MM.1S (cell line): Measurements from ENCODE around the gene NAGPA.

Experiments
- DNase-seq: peaks from one replicate; pipeline ENCODE4 v3.0.0-alpha.2; 2015
- H2AFZ ChIP-seq: fragments of 300-600 bp; sonication (generic); 2 replicates; pipeline ENCODE4 v1.6.0; 2016; ENCODE audit warnings: antibody characterized with exemption, low read length
- H3F3A ChIP-seq: fragments of 300-600 bp; sonication (generic); 2 replicates; pipeline ENCODE4 v1.6.1; 2016; ENCODE audit warnings: mild to moderate bottlenecking, antibody characterized with exemption, low read length, moderate library complexity, mixed read lengths; ENCODE audit not compliant: insufficient read depth
- H3K27ac ChIP-seq: fragments of 300-600 bp; sonication (generic); 2 replicates; pipeline ENCODE4 v1.5.1; 2016; ENCODE audit warnings: mild to moderate bottlenecking, low read length
- H3K27me3 ChIP-seq: fragments of 300-600 bp; sonication (generic); replicated peaks from 2 replicates; pipeline ENCODE4 v1.6.0; 2016; ENCODE audit warnings: low read length; ENCODE audit not compliant: insufficient read depth
- H3K36me3 ChIP-seq: fragments of 300-600 bp; sonication (generic); replicated peaks from 2 replicates; pipeline ENCODE4 v1.6.1; 2016; ENCODE audit warnings: mild to moderate bottlenecking, low read length, mixed read lengths; ENCODE audit not compliant: insufficient read depth
- H3K4me1 ChIP-seq: fragments of 300-600 bp; sonication (generic); 2 replicates; pipeline ENCODE4 v1.6.1; 2016; ENCODE audit warnings: low read length, mixed read lengths
- H3K4me2 ChIP-seq: fragments of 300-600 bp; sonication (generic); 2 replicates; pipeline ENCODE4 v1.6.0; 2016; ENCODE audit warnings: low read depth, low read length
- H3K4me3 ChIP-seq: fragments of 300-600 bp; sonication (generic); 2 replicates; pipeline ENCODE4 v1.5.1; 2016; ENCODE audit warnings: low read length, mixed read lengths
- H3K79me2 ChIP-seq: fragments of 300-600 bp; sonication (generic); 2 replicates; pipeline ENCODE4 v1.6.1; 2016; ENCODE audit warnings: mixed run types, low read length, mixed read lengths
- H3K9ac ChIP-seq: fragments of 300-600 bp; sonication (generic); 2 replicates; pipeline ENCODE4 v1.6.1; 2016; ENCODE audit warnings: low read length, mixed read lengths
- H3K9me2 ChIP-seq: fragments of 300-600 bp; sonication (generic); replicated peaks from 2 replicates; pipeline ENCODE4 v1.6.1; 2016; ENCODE audit warnings: mild to moderate bottlenecking, low read length, mixed read lengths; ENCODE audit not compliant: insufficient read depth
- H3K9me3 ChIP-seq: fragments of 300-600 bp; sonication (generic); replicated peaks from 2 replicates; pipeline ENCODE4 v1.6.1; 2016; ENCODE audit warnings: mild to moderate bottlenecking, low read length, mixed read lengths; ENCODE audit not compliant: insufficient read depth
- H4K20me1 ChIP-seq: fragments of 300-600 bp; sonication (generic); 2 replicates; pipeline ENCODE4 v1.6.1; 2016; ENCODE audit warnings: mild to moderate bottlenecking, low read length, moderate library complexity, mixed read lengths; ENCODE audit not compliant: insufficient read depth
- EZH2 ChIP-seq: fragments of 300-600 bp; sonication (generic); optimal IDR thresholded peaks from 2 replicates; pipeline ENCODE3; 2017; ENCODE audit warnings: low read depth, mild to moderate bottlenecking, antibody characterized with exemption, low read length, mixed read lengths
- EZH2phosphoT487 ChIP-seq: fragments of 300-600 bp; sonication (generic); IDR thresholded peaks from 2 replicates; pipeline ENCODE4 v1.6.1; 2018; ENCODE audit warnings: antibody characterized with exemption, low read length
- TF ChIP-seq, protein P1 (sequence below): fragments of 300-600 bp; sonication (generic); IDR thresholded peaks from 2 replicates; pipeline ENCODE4 v1.5.1; 2016; ENCODE audit warnings: antibody characterized with exemption, low read length, mixed read lengths

NAGPA gene

DNA sequence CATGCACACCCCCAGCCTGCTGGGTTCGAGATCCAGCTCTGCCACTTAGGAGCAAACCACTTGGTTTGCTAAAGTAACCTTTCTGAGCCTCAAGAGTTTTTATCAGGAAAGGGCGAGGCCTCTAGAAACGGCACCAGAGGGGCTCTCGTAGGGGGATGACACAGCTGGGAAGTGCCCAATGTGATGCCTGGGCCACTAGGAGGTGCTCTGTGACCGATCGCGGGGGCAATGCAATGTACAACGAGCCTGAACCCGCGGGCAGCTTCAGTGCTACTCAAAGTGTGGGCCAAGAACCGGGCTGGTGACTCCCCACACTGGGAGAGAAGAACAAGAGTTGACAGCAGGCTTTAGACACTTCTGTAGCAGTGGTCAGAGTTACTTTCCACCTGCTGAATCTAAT is 22.6 kb upstream of the NAGPA start:
- Histone ChIP-seq H3K79me2 (no peaks in the 10 kb centered on the region), H3F3A (no peaks in the 10 kb centered on the region), H3K9me3 (no peaks in the 10 kb centered on the region), H3K27ac (no peak overlapping the region), H3K4me1 (no peaks in the 10 kb centered on the region), H3K4me2 (no peak overlapping the region), H3K9me2 (no peaks in the 10 kb centered on the region), H3K4me3 (no peak overlapping the region), H4K20me1 (no peaks in the 10 kb centered on the region), H3K36me3 (no peaks in the 10 kb centered on the region), H3K9ac (no peak overlapping the region), H3K27me3 (peaks cover 18% of the 10 kb centered on the region), H2AFZ (no peak overlapping the region)
- TF ChIP-seq, protein P1, sequence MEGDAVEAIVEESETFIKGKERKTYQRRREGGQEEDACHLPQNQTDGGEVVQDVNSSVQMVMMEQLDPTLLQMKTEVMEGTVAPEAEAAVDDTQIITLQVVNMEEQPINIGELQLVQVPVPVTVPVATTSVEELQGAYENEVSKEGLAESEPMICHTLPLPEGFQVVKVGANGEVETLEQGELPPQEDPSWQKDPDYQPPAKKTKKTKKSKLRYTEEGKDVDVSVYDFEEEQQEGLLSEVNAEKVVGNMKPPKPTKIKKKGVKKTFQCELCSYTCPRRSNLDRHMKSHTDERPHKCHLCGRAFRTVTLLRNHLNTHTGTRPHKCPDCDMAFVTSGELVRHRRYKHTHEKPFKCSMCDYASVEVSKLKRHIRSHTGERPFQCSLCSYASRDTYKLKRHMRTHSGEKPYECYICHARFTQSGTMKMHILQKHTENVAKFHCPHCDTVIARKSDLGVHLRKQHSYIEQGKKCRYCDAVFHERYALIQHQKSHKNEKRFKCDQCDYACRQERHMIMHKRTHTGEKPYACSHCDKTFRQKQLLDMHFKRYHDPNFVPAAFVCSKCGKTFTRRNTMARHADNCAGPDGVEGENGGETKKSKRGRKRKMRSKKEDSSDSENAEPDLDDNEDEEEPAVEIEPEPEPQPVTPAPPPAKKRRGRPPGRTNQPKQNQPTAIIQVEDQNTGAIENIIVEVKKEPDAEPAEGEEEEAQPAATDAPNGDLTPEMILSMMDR: peak; percentile 48
- TF ChIP-seq EZH2phosphoT487: no peak
- peak; percentile 24 for DNase-seq

- no peak for DNase-seq
- no peak overlapping the region for H3K27ac ChIP-seq
- H3K4me2 ChIP-seq: no peak overlapping the region
These were observed 21.4 kb upstream of the NAGPA start for GRCh38 chr16:5054876-5055865.

GRCh38 chr16:5046914-5047313 is 13.2 kb upstream of the NAGPA start:
- Histone ChIP-seq H3K36me3 (no peaks in the 10 kb centered on the region), H3F3A (peaks cover 4% of the 10 kb centered on the region; the same call in 1 of the 2 replicates), H3K9ac (no peak overlapping the region), H4K20me1 (no peaks in the 10 kb centered on the region), H3K27ac (no peak overlapping the region), H3K4me2 (no peak overlapping the region), H3K9me2 (no peaks in the 10 kb centered on the region), H3K27me3 (peaks cover 22% of the 10 kb centered on the region), H3K4me3 (no peak overlapping the region), H3K79me2 (no peaks in the 10 kb centered on the region), H2AFZ (no peak overlapping the region), H3K4me1 (peaks cover 10% of the 10 kb centered on the region), H3K9me3 (no peaks in the 10 kb centered on the region)
- no peak for DNase-seq
- TF ChIP-seq, protein P1: no peak
- no peak for TF ChIP-seq EZH2phosphoT487
- no peak for TF ChIP-seq EZH2

More at GRCh38 chr16:5054876-5055865, 21.4 kb upstream of the NAGPA start:
- H3K4me3 ChIP-seq: no peak overlapping the region
- H4K20me1 ChIP-seq: no peaks in the 10 kb centered on the region
- no peak overlapping the region for H3K9ac ChIP-seq
- H3K9me3 ChIP-seq: no peaks in the 10 kb centered on the region
- TF ChIP-seq, protein P1: no peak
- no peak for TF ChIP-seq EZH2
- TF ChIP-seq EZH2phosphoT487: no peak
- H3K36me3 ChIP-seq: no peaks in the 10 kb centered on the region
- no peak overlapping the region for H2AFZ ChIP-seq
- H3K4me1 ChIP-seq: no peaks in the 10 kb centered on the region
- H3K27me3 ChIP-seq: peaks cover 15% of the 10 kb centered on the region
- H3K9me2 ChIP-seq: no peaks in the 10 kb centered on the region
- H3F3A ChIP-seq: no peaks in the 10 kb centered on the region
- H3K79me2 ChIP-seq: no peaks in the 10 kb centered on the region
